ENCODE data around the gene FOXP1. TPM values are rescaled to one million over a fixed set of nuclear protein-coding genes. Genes with fewer than 3 reads are reported as not detected.

Gene FOXP1
- total RNA-seq, 1 experiment from 2014 or later, result 2.9 TPM

GRCh38 chr3:71168121-71168721, 415.3 kb downstream of the FOXP1 start:
- H3K4me1 ChIP-seq (ENCODE audit: control insufficient read depth, insufficient read depth, low read length), result no peaks in the 10 kb centered on the region
- no peak overlapping the region for H3K4me3 ChIP-seq (ENCODE audit: low read depth in 2 of 2, low read length in 2 of 2)
- in situ Hi-C loops (cut with HindIII; ENCODE audit: low pct_unique_long_range_greater_than_20kb, low sequenced_read_pairs) (no loop called here), intact Hi-C loops (cut with micrococcal nuclease; ENCODE audit: unreplicated experiment) (no loop called here)
- H3K36me3 ChIP-seq (ENCODE audit: control insufficient read depth, insufficient read depth, low read length), result no peaks in the 10 kb centered on the region
- TF ChIP-seq TCF7L2 (IDR thresholded peaks at IDR 0.05; ENCODE audit: low read depth, low read length), result no peak
- TF ChIP-seq, protein P1, sequence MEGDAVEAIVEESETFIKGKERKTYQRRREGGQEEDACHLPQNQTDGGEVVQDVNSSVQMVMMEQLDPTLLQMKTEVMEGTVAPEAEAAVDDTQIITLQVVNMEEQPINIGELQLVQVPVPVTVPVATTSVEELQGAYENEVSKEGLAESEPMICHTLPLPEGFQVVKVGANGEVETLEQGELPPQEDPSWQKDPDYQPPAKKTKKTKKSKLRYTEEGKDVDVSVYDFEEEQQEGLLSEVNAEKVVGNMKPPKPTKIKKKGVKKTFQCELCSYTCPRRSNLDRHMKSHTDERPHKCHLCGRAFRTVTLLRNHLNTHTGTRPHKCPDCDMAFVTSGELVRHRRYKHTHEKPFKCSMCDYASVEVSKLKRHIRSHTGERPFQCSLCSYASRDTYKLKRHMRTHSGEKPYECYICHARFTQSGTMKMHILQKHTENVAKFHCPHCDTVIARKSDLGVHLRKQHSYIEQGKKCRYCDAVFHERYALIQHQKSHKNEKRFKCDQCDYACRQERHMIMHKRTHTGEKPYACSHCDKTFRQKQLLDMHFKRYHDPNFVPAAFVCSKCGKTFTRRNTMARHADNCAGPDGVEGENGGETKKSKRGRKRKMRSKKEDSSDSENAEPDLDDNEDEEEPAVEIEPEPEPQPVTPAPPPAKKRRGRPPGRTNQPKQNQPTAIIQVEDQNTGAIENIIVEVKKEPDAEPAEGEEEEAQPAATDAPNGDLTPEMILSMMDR (IDR thresholded peaks at IDR 0.05), result no peak
- ATAC-seq, result no peak
- no peak overlapping the region for H3K27ac ChIP-seq (ENCODE audit: low read length)
- BruUV-seq (replicated peaks), result no TSS peak
- ChIA-PET POLR2A (no interaction called here), CTCF (no interaction called here)
- no peaks in the 10 kb centered on the region for H3K9me3 ChIP-seq (ENCODE audit: control insufficient read depth, insufficient read depth, low read depth, low read length)
- H3K27me3 ChIP-seq (ENCODE audit: control insufficient read depth, insufficient read depth, low read length), result no peaks in the 10 kb centered on the region; the same call in 1 of the 2 replicates
- DNase-seq (ENCODE audit: low read depth, low spot score), result no peak

- H3K4me3 ChIP-seq (ENCODE audit: low read depth in 2 of 2, low read length in 2 of 2), result no peak overlapping the region
- no peak for ATAC-seq
- no peaks in the 10 kb centered on the region for H3K9me3 ChIP-seq (ENCODE audit: control insufficient read depth, insufficient read depth, low read depth, low read length)
- H3K36me3 ChIP-seq (ENCODE audit: control insufficient read depth, insufficient read depth, low read length), result no peaks in the 10 kb centered on the region
- H3K4me1 ChIP-seq (ENCODE audit: control insufficient read depth, insufficient read depth, low read length), result no peaks in the 10 kb centered on the region
- H3K27ac ChIP-seq (ENCODE audit: low read length), result no peak overlapping the region
- intact Hi-C loops (cut with micrococcal nuclease; ENCODE audit: unreplicated experiment) (no loop called here), in situ Hi-C loops (cut with HindIII; ENCODE audit: low pct_unique_long_range_greater_than_20kb, low sequenced_read_pairs) (no loop called here)
- CTCF ChIA-PET, result no interaction called here
- TF ChIP-seq, protein P1 (IDR thresholded peaks at IDR 0.05), result no peak
- TF ChIP-seq POLR2AphosphoS5 (IDR thresholded peaks at IDR 0.05; ENCODE audit: low read depth, low read length) (no peak), TCF7L2 (IDR thresholded peaks at IDR 0.05; ENCODE audit: low read depth, low read length) (no peak), REST (IDR thresholded peaks at IDR 0.05; ENCODE audit: insufficient read depth in 1 of 2, low read depth in 2 of 2, low read length in 1 of 2) (no peak), SIN3A (IDR thresholded peaks at IDR 0.05; ENCODE audit: borderline replicate concordance, insufficient read depth, low read depth, low read length) (no peak)
- DNase-seq (ENCODE audit: low read depth, low spot score), result no peak
- H3K27me3 ChIP-seq (ENCODE audit: control insufficient read depth, insufficient read depth, low read length), result no peaks in the 10 kb centered on the region; the same call in 1 of the 2 replicates
- POLR2A ChIA-PET, result no interaction called here
- no TSS peak for BruUV-seq (replicated peaks)
Measured at GRCh38 chr3:71166339-71167240, 416.9 kb downstream of the FOXP1 start.

All from Panc1 (cell line).